ENCODE measurements around the gene PDPK1.

DNA sequence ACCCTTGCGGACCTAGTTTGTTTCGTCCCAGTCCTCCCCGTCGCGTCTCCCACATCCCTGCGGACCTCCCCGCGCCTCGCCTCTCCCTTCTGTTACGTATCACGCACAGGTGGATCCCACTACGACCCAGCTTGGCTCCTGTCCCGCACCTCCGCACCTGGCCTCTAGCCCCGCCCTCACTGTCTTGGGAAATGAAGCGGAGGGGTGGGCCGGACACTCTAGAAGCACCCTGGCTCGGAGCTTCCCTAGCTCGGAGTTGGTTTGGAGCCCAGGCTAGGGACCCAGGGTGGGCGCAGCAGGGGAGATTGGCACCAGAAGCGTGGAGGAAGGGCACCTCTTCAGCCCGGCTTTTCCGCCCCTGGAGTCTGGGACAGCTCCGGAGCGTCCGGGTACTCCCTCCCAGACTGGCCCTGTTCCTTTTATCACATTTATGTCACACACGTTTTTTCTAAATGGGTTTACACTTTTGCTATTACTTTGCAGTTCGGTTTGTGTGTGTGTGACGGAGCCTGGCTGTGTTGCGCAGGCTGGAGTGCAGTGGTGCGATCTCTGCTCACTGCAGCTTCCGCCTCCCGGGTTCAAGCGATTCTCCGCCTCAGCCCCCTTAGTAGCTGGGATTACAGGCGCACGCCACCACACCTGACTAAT lies 5.2 kb upstream of the PDPK1 start:
- TF ChIP-seq, protein P1, sequence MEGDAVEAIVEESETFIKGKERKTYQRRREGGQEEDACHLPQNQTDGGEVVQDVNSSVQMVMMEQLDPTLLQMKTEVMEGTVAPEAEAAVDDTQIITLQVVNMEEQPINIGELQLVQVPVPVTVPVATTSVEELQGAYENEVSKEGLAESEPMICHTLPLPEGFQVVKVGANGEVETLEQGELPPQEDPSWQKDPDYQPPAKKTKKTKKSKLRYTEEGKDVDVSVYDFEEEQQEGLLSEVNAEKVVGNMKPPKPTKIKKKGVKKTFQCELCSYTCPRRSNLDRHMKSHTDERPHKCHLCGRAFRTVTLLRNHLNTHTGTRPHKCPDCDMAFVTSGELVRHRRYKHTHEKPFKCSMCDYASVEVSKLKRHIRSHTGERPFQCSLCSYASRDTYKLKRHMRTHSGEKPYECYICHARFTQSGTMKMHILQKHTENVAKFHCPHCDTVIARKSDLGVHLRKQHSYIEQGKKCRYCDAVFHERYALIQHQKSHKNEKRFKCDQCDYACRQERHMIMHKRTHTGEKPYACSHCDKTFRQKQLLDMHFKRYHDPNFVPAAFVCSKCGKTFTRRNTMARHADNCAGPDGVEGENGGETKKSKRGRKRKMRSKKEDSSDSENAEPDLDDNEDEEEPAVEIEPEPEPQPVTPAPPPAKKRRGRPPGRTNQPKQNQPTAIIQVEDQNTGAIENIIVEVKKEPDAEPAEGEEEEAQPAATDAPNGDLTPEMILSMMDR (IDR thresholded peaks at IDR 0.05 in 4 of 5, conservative IDR thresholded peaks at IDR 0.05 in 1 of 5), result no peak
- no peak for TF ChIP-seq POLR2A (IDR thresholded peaks at IDR 0.05)

All from gastrocnemius medialis (tissue), 4 donors.